ENCODE data around the gene HDAC11.

GRCh38 chr3:13487403-13487802 lies 7.3 kb downstream of the HDAC11 start:
- no peak for TF ChIP-seq CTCF (IDR thresholded peaks at IDR 0.05 in 8 of 11, conservative IDR thresholded peaks at IDR 0.05 in 3 of 11)
- TF ChIP-seq POLR2A (IDR thresholded peaks at IDR 0.05) = no peak
